OCI-LY7 (cell line): ENCODE results near the gene NELFCD.

Source experiments
- CTCF ChIP-seq: fragments of 200-600 bp; sonication (generic); conservative IDR thresholded peaks from 2 replicates; pipeline ENCODE4 v1.5.1; 2014; ENCODE audit warnings: mild to moderate bottlenecking, antibody characterized with exemption, low read length, moderate library complexity, mixed read lengths
- EZH2phosphoT487 ChIP-seq: fragments of 200-600 bp; sonication (generic); IDR thresholded peaks from 2 replicates; pipeline ENCODE4 v1.6.1; 2018; ENCODE audit warnings: low read depth, borderline replicate concordance, mild to moderate bottlenecking, mixed run types, antibody characterized with exemption, low read length, moderate library complexity, mixed read lengths

GRCh38 chr20:59004493-59004762, 23.4 kb downstream of the NELFCD start:
- TF ChIP-seq CTCF (no peak), EZH2phosphoT487 (no peak)
